Keratinocyte (primary cell): Measurements from ENCODE around the gene C2orf69. TPM values are rescaled to one million over a fixed set of nuclear protein-coding genes. Genes with fewer than 3 reads are reported as not detected.

Source experiments
- DNase-seq: peaks from one replicate; pipeline ENCODE4 v3.0.0-alpha.2; 2011; ENCODE audit warnings: low read depth, missing footprints, low spot score
- FAIRE-seq: peaks from 2 replicates; lab custom pipeline; 2011; peaks lifted over from hg19 to GRCh38; lab: Jason Lieb, UNC
- H2AFZ ChIP-seq: 2 replicates; pipeline ENCODE4 v1.6.0; 2012; ENCODE audit warnings: low read length, control low read depth, inconsistent platforms; ENCODE audit not compliant: control insufficient read depth
- H3K27ac ChIP-seq: 2 replicates; pipeline ENCODE4 v1.5.1; 2011; ENCODE audit warnings: low read length; ENCODE audit not compliant: control insufficient read depth, insufficient read depth
- H3K27me3 ChIP-seq: 3 replicates; pipeline ENCODE4 v1.6.0; 2011; ENCODE audit warnings: low read length; ENCODE audit not compliant: control insufficient read depth, insufficient read depth; ENCODE audit errors: extremely low read depth
- H3K36me3 ChIP-seq, 2 experiments: 2 replicates in 1 of 2; 3 replicates in 1 of 2; pipeline ENCODE4 v1.5.1; 2011; ENCODE audit warnings: low read length in 2 of 2, mild to moderate bottlenecking in 1 of 2; ENCODE audit not compliant: control insufficient read depth in 2 of 2, insufficient read depth in 2 of 2; ENCODE audit errors: extremely low read depth in 1 of 2
- H3K4me1 ChIP-seq: 3 replicates; pipeline ENCODE4 v1.5.1; 2011; ENCODE audit warnings: low read length; ENCODE audit not compliant: control insufficient read depth, insufficient read depth; ENCODE audit errors: extremely low read depth
- H3K4me2 ChIP-seq: 3 replicates; pipeline ENCODE4 v1.6.0; 2011; ENCODE audit warnings: low read depth, low read length; ENCODE audit not compliant: control insufficient read depth, insufficient read depth; ENCODE audit errors: extremely low read depth
- H3K4me3 ChIP-seq, 3 experiments: fragments of 200-600 bp in 1 of 3; sonication (generic) in 1 of 3; 2 replicates in 2 of 3; 3 replicates in 1 of 3; pipeline ENCODE4 v1.5.1; 2011 to 2016; ENCODE audit warnings: low read length in 3 of 3, mild to moderate bottlenecking in 3 of 3, control low read depth in 2 of 3, inconsistent platforms in 1 of 3, low read depth in 1 of 3, mixed read lengths in 1 of 3, mixed run types in 1 of 3, moderate library complexity in 1 of 3; ENCODE audit not compliant: control insufficient read depth in 2 of 3, insufficient read depth in 2 of 3; ENCODE audit errors: extremely low read depth in 1 of 3
- H3K79me2 ChIP-seq: 2 replicates; pipeline ENCODE4 v1.6.0; 2012; ENCODE audit warnings: low read length; ENCODE audit not compliant: control insufficient read depth, insufficient read depth
- H3K9ac ChIP-seq: 3 replicates; pipeline ENCODE4 v1.6.0; 2011; ENCODE audit warnings: low read length; ENCODE audit not compliant: control insufficient read depth, insufficient read depth; ENCODE audit errors: extremely low read depth
- H3K9me1 ChIP-seq: 3 replicates; pipeline ENCODE4 v1.6.0; 2011; ENCODE audit warnings: low read length; ENCODE audit not compliant: control insufficient read depth, insufficient read depth; ENCODE audit errors: extremely low read depth
- H3K9me3 ChIP-seq: 2 replicates; pipeline ENCODE4 v1.5.1; 2012; ENCODE audit warnings: low read depth, low read length; ENCODE audit not compliant: control insufficient read depth
- H4K20me1 ChIP-seq: 3 replicates; pipeline ENCODE4 v1.6.0; 2011; ENCODE audit warnings: low read length; ENCODE audit not compliant: control insufficient read depth, insufficient read depth; ENCODE audit errors: extremely low read depth
- CTCF ChIP-seq, 3 experiments: IDR thresholded peaks in 1 of 3; conservative IDR thresholded peaks in 1 of 3; optimal IDR thresholded peaks in 1 of 3; 2 replicates in 2 of 3; 3 replicates in 1 of 3; pipeline versions ENCODE3 to v1.5.1; 2011; ENCODE audit warnings: low read length in 3 of 3, mild to moderate bottlenecking in 3 of 3, moderate library complexity in 2 of 3, control low read depth in 1 of 3, inconsistent platforms in 1 of 3; ENCODE audit not compliant: insufficient read depth in 2 of 3; ENCODE audit errors: extremely low read depth in 1 of 3
- EZH2 ChIP-seq: IDR thresholded peaks from one replicate; pipeline ENCODE4 v1.6.1; 2012; ENCODE audit warnings: inconsistent platforms, mild to moderate bottlenecking, low read length, moderate library complexity
- dilution Hi-C: fragments of 300-500 bp; cut with MboI; formaldehyde crosslinking; loops from one replicate; pipeline ENCODE4 v1.7.0; 2020; ENCODE audit warnings: low sequenced_read_pairs; ENCODE audit not compliant: extremely low pct_ligation_motif_present
- polyA plus RNA-seq, 5 experiments: library from polyadenylated mRNA; depleted of rRNA in 3 of 5; stranded (reverse) in 3 of 5; stranded (forward) in 1 of 5; unstranded in 1 of 5; fragments of >200 nt; gene quantifications; 1 replicate in 1 of 5; 2 replicates in 3 of 5; 3 replicates in 1 of 5; pipeline versions ENCODE4 v1.2.1 to v1.2.3, GENCODE V29; 2011 to 2012; ENCODE audit warnings: missing spikeins in 2 of 5, low read depth in 1 of 5, low replicate concordance in 1 of 5

C2orf69 gene
- polyA plus RNA-seq, 1 donor (not counting 4 experiments of a cell fraction or from before 2014, with no cell fraction given): 8.6 TPM

- H3K36me3 ChIP-seq: peaks cover 5 to 6% of the 10 kb centered on the region in 2 experiments
- no peaks in the 10 kb centered on the region for H3K9me1 ChIP-seq
- no peak overlapping the region for H3K4me2 ChIP-seq
- dilution Hi-C loops: no loop called here
- DNase-seq (no peak), FAIRE-seq (no peak)
- H3K4me3 ChIP-seq: no peak overlapping the region
- TF ChIP-seq EZH2: no peak
- no peak for TF ChIP-seq CTCF (optimal IDR thresholded peaks at IDR 0.05 in 1 of 3, IDR thresholded peaks at IDR 0.05 in 1 of 3, conservative IDR thresholded peaks at IDR 0.05 in 1 of 3; ENCODE audit: extremely low read depth in 1 of 3, insufficient read depth in 2 of 3, low read length in 3 of 3)
- H3K27me3 ChIP-seq: no peaks in the 10 kb centered on the region
- H3K9me3 ChIP-seq: no peaks in the 10 kb centered on the region
- H2AFZ ChIP-seq: no peak overlapping the region
- H3K4me1 ChIP-seq: no peaks in the 10 kb centered on the region
- H4K20me1 ChIP-seq: no peaks in the 10 kb centered on the region
- peak overlapping the region; percentile 64 for H3K27ac ChIP-seq
- no peak overlapping the region for H3K9ac ChIP-seq
- peaks cover 2% of the 10 kb centered on the region for H3K79me2 ChIP-seq
Measured at GRCh38 chr2:199936554-199936953, 25.5 kb downstream of the C2orf69 start.

GRCh38 chr2:199940373-199940772 is 29.3 kb downstream of the C2orf69 start:
- H3K9me3 ChIP-seq: no peaks in the 10 kb centered on the region
- FAIRE-seq (no peak), DNase-seq (no peak)
- peaks cover 12% of the 10 kb centered on the region for H3K79me2 ChIP-seq
- dilution Hi-C loops: no loop called here
- no peaks in the 10 kb centered on the region for H3K27me3 ChIP-seq
- TF ChIP-seq CTCF (optimal IDR thresholded peaks at IDR 0.05 in 1 of 3, IDR thresholded peaks at IDR 0.05 in 1 of 3, conservative IDR thresholded peaks at IDR 0.05 in 1 of 3; ENCODE audit: extremely low read depth in 1 of 3, insufficient read depth in 2 of 3, low read length in 3 of 3) (peak in 1 of 3 experiments; percentile 3), EZH2 (no peak)
- H3K4me2 ChIP-seq: no peak overlapping the region
- H3K9me1 ChIP-seq: no peaks in the 10 kb centered on the region
- H3K36me3 ChIP-seq: peaks cover 0 to 8% of the 10 kb centered on the region in 2 experiments
- H3K4me1 ChIP-seq: no peaks in the 10 kb centered on the region
- no peak overlapping the region for H3K27ac ChIP-seq
- no peaks in the 10 kb centered on the region for H4K20me1 ChIP-seq
- no peak overlapping the region for H3K4me3 ChIP-seq
- no peak overlapping the region for H3K9ac ChIP-seq
- H2AFZ ChIP-seq: no peak overlapping the region
